H1 (cell line): ENCODE results near the gene KCNE1. TPM values are rescaled to one million over a fixed set of nuclear protein-coding genes. Genes with fewer than 3 reads are reported as not detected.
"Not testable (repeated sequence)": the region's sequence is repeated elsewhere in the genome, so short reads cannot be mapped to it uniquely, and the experiment has no call there.

ENCODE experiments used
- CTCF ChIA-PET: fragments of 300-600 bp; sonication (Branson Sonifier 250); formaldehyde crosslinking; loops from one replicate; lab custom pipeline; 2021; ENCODE audit not compliant: partially characterized antibody; lab: Charles Lee
- POLR2A ChIA-PET: fragments of 300-600 bp; sonication (Branson Sonifier 250); formaldehyde crosslinking; loops from one replicate; lab custom pipeline; 2021; ENCODE audit warnings: inconsistent platforms; ENCODE audit not compliant: partially characterized antibody; lab: Charles Lee
- DNase-seq, 2 experiments: peaks; one replicate each; pipeline versions ENCODE4 v3.0.0 to v3.0.0-alpha.2; 2010 to 2022; ENCODE audit warnings: low spot score in 2 of 2, low read depth in 1 of 2, mixed read lengths in 1 of 2
- FAIRE-seq: peaks from 2 replicates; lab custom pipeline; 2011; peaks lifted over from hg19 to GRCh38; lab: Jason Lieb, UNC
- H2AFZ ChIP-seq: 2 replicates; pipeline ENCODE4 v1.8.1; 2012; ENCODE audit warnings: low read length, inconsistent platforms
- H2AK5ac ChIP-seq: 2 replicates; pipeline ENCODE4 v1.6.1; 2013; ENCODE audit warnings: low read depth, low read length
- H2BK120ac ChIP-seq: replicated peaks from 2 replicates; pipeline ENCODE3; 2013; ENCODE audit warnings: low read depth, low read length, inconsistent platforms
- H2BK12ac ChIP-seq: 2 replicates; pipeline ENCODE4 v1.6.1; 2013; ENCODE audit warnings: low read depth, low read length
- H2BK15ac ChIP-seq: 2 replicates; pipeline ENCODE4 v1.6.1; 2013; ENCODE audit warnings: low read length
- H2BK20ac ChIP-seq: 2 replicates; pipeline ENCODE4 v1.6.1; 2013; ENCODE audit warnings: low read length
- H2BK5ac ChIP-seq: 2 replicates; pipeline ENCODE4 v1.6.1; 2013; ENCODE audit warnings: low read depth, low read length
- H3K14ac ChIP-seq: 2 replicates; pipeline ENCODE4 v1.6.1; 2013; ENCODE audit warnings: inconsistent platforms; ENCODE audit not compliant: insufficient read length
- H3K18ac ChIP-seq: 2 replicates; pipeline ENCODE4 v1.6.1; 2013; ENCODE audit warnings: low read length; ENCODE audit errors: extremely low read depth
- H3K23ac ChIP-seq: 2 replicates; pipeline ENCODE4 v1.6.1; 2013; ENCODE audit warnings: inconsistent platforms; ENCODE audit not compliant: insufficient read length
- H3K23me2 ChIP-seq: 2 replicates; pipeline ENCODE4 v1.6.1; 2013; ENCODE audit warnings: low read depth, low read length
- H3K27ac ChIP-seq: 2 replicates; pipeline ENCODE4 v1.6.1; 2011; ENCODE audit warnings: low read depth, low read length, inconsistent platforms
- H3K27me3 ChIP-seq, 4 experiments: replicated peaks in 1 of 4; 1 replicate in 1 of 4; 2 replicates in 3 of 4; pipeline versions ENCODE4 v1.6.1 to v1.8.1; 2011 to 2013; ENCODE audit warnings: low read length in 3 of 4, mild to moderate bottlenecking in 3 of 4, inconsistent platforms in 2 of 4, mixed read lengths in 2 of 4, moderate library complexity in 1 of 4; ENCODE audit not compliant: control insufficient read depth in 3 of 4, insufficient read depth in 3 of 4; ENCODE audit errors: extremely low read depth in 1 of 4
- H3K36me3 ChIP-seq, 4 experiments: 2 replicates each; pipeline versions ENCODE4 v1.6.1 to v1.8.1; 2011 to 2013; ENCODE audit warnings: mild to moderate bottlenecking in 4 of 4, low read length in 3 of 4, moderate library complexity in 2 of 4, control low read depth in 1 of 4, inconsistent platforms in 1 of 4; ENCODE audit not compliant: insufficient read depth in 4 of 4, control insufficient read depth in 2 of 4
- H3K4ac ChIP-seq: replicated peaks from 2 replicates; pipeline ENCODE3; 2013; ENCODE audit warnings: low read length, low read depth, mixed read lengths, inconsistent platforms; ENCODE audit not compliant: insufficient read length
- H3K4me1 ChIP-seq, 4 experiments: replicated peaks in 1 of 4; 1 replicate in 1 of 4; 2 replicates in 3 of 4; pipeline versions ENCODE4 v1.6.1 to v1.8.1; 2011 to 2013; ENCODE audit warnings: low read length in 3 of 4, inconsistent platforms in 2 of 4, mixed read lengths in 1 of 4; ENCODE audit not compliant: insufficient read depth in 4 of 4, control insufficient read depth in 3 of 4
- H3K4me2 ChIP-seq, 2 experiments: 2 replicates each; pipeline versions ENCODE4 v1.6.1 to v1.8.1; 2011 to 2013; ENCODE audit warnings: low read depth in 2 of 2, low read length in 2 of 2, control low read depth in 1 of 2, inconsistent platforms in 1 of 2, mild to moderate bottlenecking in 1 of 2; ENCODE audit not compliant: insufficient read depth in 1 of 2
- H3K4me3 ChIP-seq, 4 experiments: fragments of 200-600, 300-600 bp in 1 of 4; sonication (generic), shearing (Covaris generic), sonication (Bioruptor Twin) in 1 of 4; 2 replicates each; pipeline versions ENCODE4 v1.5.1 to v1.8.1; 2011 to 2016; ENCODE audit warnings: low read length in 4 of 4, low read depth in 3 of 4, control low read depth in 2 of 4, inconsistent platforms in 2 of 4, mild to moderate bottlenecking in 2 of 4, mixed read lengths in 1 of 4, moderate library complexity in 1 of 4; ENCODE audit not compliant: insufficient read depth in 2 of 4; ENCODE audit errors: extremely low read depth in 1 of 4
- H3K56ac ChIP-seq: replicated peaks from 2 replicates; pipeline ENCODE3; 2013; ENCODE audit warnings: low read depth, mild to moderate bottlenecking, mixed read lengths, low read length, inconsistent platforms; ENCODE audit not compliant: insufficient read length
- H3K79me1 ChIP-seq: 2 replicates; pipeline ENCODE4 v1.6.1; 2013; ENCODE audit warnings: low read depth, low read length, control low read depth
- H3K79me2 ChIP-seq, 2 experiments: 2 replicates each; pipeline versions ENCODE4 v1.6.1 to v1.8.1; 2012 to 2013; ENCODE audit warnings: low read length in 2 of 2, mild to moderate bottlenecking in 2 of 2, inconsistent platforms in 1 of 2; ENCODE audit not compliant: insufficient read depth in 2 of 2, control insufficient read depth in 1 of 2
- H3K9ac ChIP-seq, 4 experiments: replicated peaks in 1 of 4; 1 replicate in 1 of 4; 2 replicates in 3 of 4; pipeline versions ENCODE4 v1.6.1 to v1.8.1; 2011 to 2013; ENCODE audit warnings: low read depth in 3 of 4, low read length in 3 of 4, control low read depth in 2 of 4, mild to moderate bottlenecking in 2 of 4, moderate library complexity in 2 of 4, inconsistent platforms in 1 of 4; ENCODE audit errors: extremely low read depth in 1 of 4
- H3K9me3 ChIP-seq, 2 experiments: 2 replicates each; pipeline versions ENCODE4 v1.6.1 to v1.8.1; 2012 to 2013; ENCODE audit warnings: mild to moderate bottlenecking in 2 of 2, moderate library complexity in 2 of 2, control low read depth in 1 of 2, inconsistent platforms in 1 of 2, low read depth in 1 of 2, low read length in 1 of 2, mixed read lengths in 1 of 2; ENCODE audit not compliant: insufficient read depth in 2 of 2
- H4K20me1 ChIP-seq, 2 experiments: replicated peaks in 1 of 2; 2 replicates each; pipeline versions ENCODE3 to v1.8.1; 2011 to 2013; ENCODE audit warnings: inconsistent platforms in 2 of 2, low read length in 2 of 2, mild to moderate bottlenecking in 1 of 2; ENCODE audit not compliant: insufficient read depth in 2 of 2, control insufficient read depth in 1 of 2
- H4K5ac ChIP-seq: 2 replicates; pipeline ENCODE4 v1.6.1; 2013; ENCODE audit warnings: low read length, low read depth, mixed read lengths, inconsistent platforms; ENCODE audit not compliant: insufficient read length
- H4K8ac ChIP-seq: 2 replicates; pipeline ENCODE4 v1.8.0; 2013; ENCODE audit warnings: mild to moderate bottlenecking, moderate library complexity, low read length, inconsistent platforms; ENCODE audit not compliant: insufficient read depth; ENCODE audit errors: extremely low read depth
- H4K91ac ChIP-seq: replicated peaks from 2 replicates; pipeline ENCODE3; 2013; ENCODE audit warnings: low read length, mixed read lengths, inconsistent platforms; ENCODE audit not compliant: insufficient read length
- WGBS, 2 experiments: shearing (Covaris generic) in 1 of 2; methylation state at CpG; one replicate each; pipeline versions ENCODE4 v1.1.6 to v1.1.7; 2013 to 2015; ENCODE audit warnings: low lambda C conversion rate in 2 of 2, mixed read lengths in 2 of 2, inconsistent platforms in 1 of 2, low coverage in 1 of 2, missing lambda C conversion rate in 1 of 2; ENCODE audit not compliant: insufficient replicate concordance in 2 of 2, insufficient coverage in 1 of 2, insufficient read length in 1 of 2; ENCODE audit errors: extremely low coverage in 1 of 2, missing lambda C conversion rate in 1 of 2; 5-methylcytosine and 5-hydroxymethylcytosine counted together
- polyA plus RNA-seq, 7 experiments: library from polyadenylated mRNA; depleted of rRNA in 3 of 7; stranded (reverse) in 5 of 7; unstranded in 2 of 7; fragments of >200 nt in 5 of 7; fragments of 200-250 nt in 2 of 7; gene quantifications; 1 replicate in 5 of 7; 2 replicates in 1 of 7; 4 replicates in 1 of 7; pipeline versions ENCODE4 v1.2.1 to v1.2.3, GENCODE V29; 2011 to 2013; ENCODE audit warnings: missing spikeins in 2 of 7, mixed read lengths in 2 of 7
- total RNA-seq: library from RNA; stranded (reverse); fragmentation: NEBNext Ultra II Directional; extraction: Animal tissue kit (Norgen Biotek cat#: 25700); gene quantifications from 2 replicates; pipeline ENCODE4 v1.2.1, GENCODE V29; 2021

Gene KCNE1
- total and polyA plus RNA-seq, 2 of the 8 experiments (the other 6 are each of a cell fraction or from before 2014, with no cell fraction given): 0.08 to 0.28 TPM

GRCh38 chr21:34404742-34405141 is 107.3 kb downstream of the KCNE1 start:
- H3K9me3 ChIP-seq, H2BK120ac ChIP-seq, H3K79me2 ChIP-seq, H2BK12ac ChIP-seq, H3K4me1 ChIP-seq, H3K4me2 ChIP-seq, POLR2A ChIA-PET, H3K23ac ChIP-seq, H2BK5ac ChIP-seq, H2BK20ac ChIP-seq, H4K20me1 ChIP-seq, H2AFZ ChIP-seq, H3K56ac ChIP-seq, H4K8ac ChIP-seq, H3K9ac ChIP-seq, H2BK15ac ChIP-seq, H4K5ac ChIP-seq, H3K18ac ChIP-seq, H3K4ac ChIP-seq, H3K23me2 ChIP-seq, H3K4me3 ChIP-seq, H3K27ac ChIP-seq, H3K27me3 ChIP-seq, DNase-seq, H2AK5ac ChIP-seq, H3K79me1 ChIP-seq, CTCF ChIA-PET, H3K14ac ChIP-seq, H3K36me3 ChIP-seq, H4K91ac ChIP-seq, FAIRE-seq: not testable (repeated sequence)
- no CpG with 5 or more reads among the region's 5 CpGs for WGBS, 2 experiments

GRCh38 chr21:34400522-34400921 is 111.5 kb downstream of the KCNE1 start:
- H3K18ac ChIP-seq, H3K27me3 ChIP-seq, H2BK15ac ChIP-seq, H2BK20ac ChIP-seq, H3K9me3 ChIP-seq, H4K5ac ChIP-seq, H3K23ac ChIP-seq, H3K36me3 ChIP-seq, POLR2A ChIA-PET, H3K14ac ChIP-seq, H3K4me1 ChIP-seq, H3K79me1 ChIP-seq, DNase-seq, H3K27ac ChIP-seq, H2BK12ac ChIP-seq, H3K23me2 ChIP-seq, H2AFZ ChIP-seq, H4K20me1 ChIP-seq, H3K56ac ChIP-seq, CTCF ChIA-PET, H2BK5ac ChIP-seq, H4K91ac ChIP-seq, H3K4ac ChIP-seq, H2AK5ac ChIP-seq, H4K8ac ChIP-seq, H3K79me2 ChIP-seq, H3K4me2 ChIP-seq, H3K4me3 ChIP-seq, H2BK120ac ChIP-seq, H3K9ac ChIP-seq, FAIRE-seq: not testable (repeated sequence)
- no CpG with 5 or more reads among the region's 5 CpGs for WGBS, 2 experiments
